ENCODE measurements around the gene GALNT14. TPM values are rescaled to one million over a fixed set of nuclear protein-coding genes. Genes with fewer than 3 reads are reported as not detected.

Gene GALNT14
- total RNA-seq, 1 experiment from 2014 or later, result not detected

- in situ Hi-C loops (cut with HindIII; ENCODE audit: low sequenced_read_pairs), result no loop called here
- no peak for DNase-seq (ENCODE audit: low spot score)
Observed at GRCh38 chr2:31069643-31070325, 68.5 kb downstream of the GALNT14 start.

- DNase-seq (ENCODE audit: low spot score), result no peak
- in situ Hi-C loops (cut with HindIII; ENCODE audit: low sequenced_read_pairs), result no loop called here
Observed at GRCh38 chr2:31067259-31067658, 71.0 kb downstream of the GALNT14 start.

GRCh38 chr2:31066551-31066950 is 71.7 kb downstream of the GALNT14 start:
- in situ Hi-C loops (cut with HindIII; ENCODE audit: low sequenced_read_pairs), result no loop called here
- no peak for DNase-seq (ENCODE audit: low spot score)

- DNase-seq (ENCODE audit: low spot score), result no peak
- in situ Hi-C loops (cut with HindIII; ENCODE audit: low sequenced_read_pairs), result no loop called here
Observed at GRCh38 chr2:31066086-31066485, 72.2 kb downstream of the GALNT14 start.

GRCh38 chr2:31065356-31065755 is 72.9 kb downstream of the GALNT14 start:
- in situ Hi-C loops (cut with HindIII; ENCODE audit: low sequenced_read_pairs), result no loop called here
- peak; percentile 68 for DNase-seq (ENCODE audit: low spot score)

- DNase-seq (ENCODE audit: low spot score), result no peak
- in situ Hi-C loops (cut with HindIII; ENCODE audit: low sequenced_read_pairs), result no loop called here
Observed at GRCh38 chr2:31060397-31060796, 77.8 kb downstream of the GALNT14 start.

- DNase-seq (ENCODE audit: low spot score), result no peak
- in situ Hi-C loops (cut with HindIII; ENCODE audit: low sequenced_read_pairs), result no loop called here
Observed at GRCh38 chr2:31058096-31059035, 79.9 kb downstream of the GALNT14 start.

- no peak for DNase-seq (ENCODE audit: low spot score)
- in situ Hi-C loops (cut with HindIII; ENCODE audit: low sequenced_read_pairs), result no loop called here
Observed at GRCh38 chr2:31057691-31058090, 80.5 kb downstream of the GALNT14 start.

GRCh38 chr2:31055938-31056337 is 82.3 kb downstream of the GALNT14 start:
- in situ Hi-C loops (cut with HindIII; ENCODE audit: low sequenced_read_pairs), result no loop called here
- DNase-seq (ENCODE audit: low spot score), result no peak

GRCh38 chr2:31054842-31055388 is 83.3 kb downstream of the GALNT14 start:
- no peak for DNase-seq (ENCODE audit: low spot score)
- in situ Hi-C loops (cut with HindIII; ENCODE audit: low sequenced_read_pairs), result no loop called here

- in situ Hi-C loops (cut with HindIII; ENCODE audit: low sequenced_read_pairs), result no loop called here
- DNase-seq (ENCODE audit: low spot score), result no peak
Observed at GRCh38 chr2:31053929-31054782, 84.1 kb downstream of the GALNT14 start.

- no peak for DNase-seq (ENCODE audit: low spot score)
- in situ Hi-C loops (cut with HindIII; ENCODE audit: low sequenced_read_pairs), result no loop called here
Observed at GRCh38 chr2:31052284-31052683, 86.0 kb downstream of the GALNT14 start.

GRCh38 chr2:31051258-31052140 is 86.7 kb downstream of the GALNT14 start:
- no peak for DNase-seq (ENCODE audit: low spot score)
- in situ Hi-C loops (cut with HindIII; ENCODE audit: low sequenced_read_pairs), result no loop called here

- DNase-seq (ENCODE audit: low spot score), result no peak
- in situ Hi-C loops (cut with HindIII; ENCODE audit: low sequenced_read_pairs), result no loop called here
Observed at GRCh38 chr2:31049916-31050588, 88.2 kb downstream of the GALNT14 start.

- in situ Hi-C loops (cut with HindIII; ENCODE audit: low sequenced_read_pairs), result no loop called here
- no peak for DNase-seq (ENCODE audit: low spot score)
Observed at GRCh38 chr2:31049264-31049663, 89.0 kb downstream of the GALNT14 start.

GRCh38 chr2:31047599-31047998 is 90.6 kb downstream of the GALNT14 start:
- in situ Hi-C loops (cut with HindIII; ENCODE audit: low sequenced_read_pairs), result no loop called here
- DNase-seq (ENCODE audit: low spot score), result no peak

GRCh38 chr2:31038385-31038784 is 99.9 kb downstream of the GALNT14 start:
- in situ Hi-C loops (cut with HindIII; ENCODE audit: low sequenced_read_pairs), result no loop called here
- DNase-seq (ENCODE audit: low spot score), result no peak

GRCh38 chr2:31037058-31037457 is 101.2 kb downstream of the GALNT14 start:
- in situ Hi-C loops (cut with HindIII; ENCODE audit: low sequenced_read_pairs), result no loop called here
- no peak for DNase-seq (ENCODE audit: low spot score)
